Measurements from ENCODE around the gene C1QTNF8.

Gene C1QTNF8, protein sequence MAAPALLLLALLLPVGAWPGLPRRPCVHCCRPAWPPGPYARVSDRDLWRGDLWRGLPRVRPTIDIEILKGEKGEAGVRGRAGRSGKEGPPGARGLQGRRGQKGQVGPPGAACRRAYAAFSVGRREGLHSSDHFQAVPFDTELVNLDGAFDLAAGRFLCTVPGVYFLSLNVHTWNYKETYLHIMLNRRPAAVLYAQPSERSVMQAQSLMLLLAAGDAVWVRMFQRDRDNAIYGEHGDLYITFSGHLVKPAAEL

DNA sequence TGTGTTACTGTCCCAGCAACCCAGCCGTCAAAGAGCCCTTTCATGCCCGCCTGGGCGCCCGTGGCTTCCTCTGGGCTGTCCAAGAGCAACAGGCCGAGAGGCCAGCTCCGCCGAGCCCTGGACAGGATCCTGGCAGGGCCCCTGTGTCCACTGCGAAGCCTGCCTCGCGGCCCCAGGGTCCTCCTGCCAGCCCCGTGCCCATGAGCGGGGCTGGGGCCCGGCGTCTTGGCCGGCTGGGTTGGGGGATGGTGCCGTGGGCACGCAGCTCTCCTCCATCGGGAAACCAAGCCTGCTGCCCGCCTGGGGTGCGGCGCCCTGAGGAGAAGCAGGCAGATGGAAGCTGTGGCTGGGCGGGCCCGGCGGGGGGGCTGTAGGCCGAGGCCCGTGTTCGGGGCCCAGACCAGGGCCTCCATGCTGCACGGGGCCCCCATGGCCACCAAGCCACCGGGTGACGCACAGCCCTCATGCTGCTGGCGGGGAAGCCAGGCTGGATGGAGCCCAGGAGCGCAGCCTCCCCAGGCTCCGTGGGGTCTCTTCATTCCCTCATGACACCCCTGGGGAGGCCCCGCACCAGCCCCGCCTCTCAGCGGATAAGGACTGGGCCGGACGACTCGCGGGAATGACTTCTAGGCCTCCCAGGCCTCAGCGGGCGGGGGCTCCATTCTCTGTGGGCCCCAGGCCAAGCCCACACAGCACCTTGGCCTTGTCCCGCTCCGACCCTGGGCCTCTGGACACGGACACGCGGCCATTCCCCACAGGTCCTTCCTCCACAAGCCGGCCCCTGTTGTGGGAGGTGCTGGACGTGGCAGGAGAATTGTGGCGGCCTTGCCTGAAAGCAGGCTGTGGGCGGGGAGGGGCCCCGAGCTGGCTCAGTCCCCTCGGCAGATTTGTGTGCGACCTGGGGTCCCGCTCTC lies at the start of gene C1QTNF8:
Gene C1QTNF8, minus strand, starts transcription at position 76 of the 914 bp plus-strand sequence. CDS start 1,322 bp downstream, outside the sequence.
- no peak for DNase-seq

DNA sequence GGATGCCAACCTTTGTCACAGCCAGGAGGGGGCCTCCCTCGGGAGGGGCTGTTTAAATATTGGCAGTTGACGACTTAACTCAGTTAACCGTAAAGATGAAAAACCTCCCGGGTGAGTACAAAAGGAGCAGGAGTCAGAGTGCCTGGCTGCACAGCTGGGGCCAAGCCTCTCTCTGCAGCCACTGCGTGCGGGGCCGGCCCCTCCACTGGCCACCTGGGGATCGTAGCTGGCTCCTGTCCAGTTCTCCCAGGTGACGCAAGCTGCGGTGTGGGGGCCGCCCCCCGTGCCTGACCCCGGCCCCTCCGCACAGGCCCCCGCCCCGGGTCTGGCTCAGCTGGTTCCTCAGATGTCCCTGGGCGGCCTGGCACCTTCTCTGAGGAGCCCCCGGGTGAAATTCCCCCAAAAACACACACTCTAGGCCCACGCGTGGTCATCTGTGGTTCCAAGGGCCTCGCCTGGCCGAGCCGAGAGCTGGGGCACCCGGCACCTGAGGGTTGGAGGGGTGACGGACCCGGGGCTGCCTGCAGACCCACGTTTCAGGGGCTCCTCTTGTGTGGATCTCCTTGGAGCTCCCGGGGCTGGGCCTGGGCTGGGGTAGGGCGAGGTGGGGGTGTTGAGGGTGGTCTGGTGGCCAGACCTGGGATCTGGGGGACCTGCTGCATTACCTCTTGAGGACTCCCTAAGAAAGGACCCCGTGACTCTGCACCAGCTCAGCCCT lies 49.5 kb upstream of the C1QTNF8 start:
- DNase-seq, result no peak

DNA sequence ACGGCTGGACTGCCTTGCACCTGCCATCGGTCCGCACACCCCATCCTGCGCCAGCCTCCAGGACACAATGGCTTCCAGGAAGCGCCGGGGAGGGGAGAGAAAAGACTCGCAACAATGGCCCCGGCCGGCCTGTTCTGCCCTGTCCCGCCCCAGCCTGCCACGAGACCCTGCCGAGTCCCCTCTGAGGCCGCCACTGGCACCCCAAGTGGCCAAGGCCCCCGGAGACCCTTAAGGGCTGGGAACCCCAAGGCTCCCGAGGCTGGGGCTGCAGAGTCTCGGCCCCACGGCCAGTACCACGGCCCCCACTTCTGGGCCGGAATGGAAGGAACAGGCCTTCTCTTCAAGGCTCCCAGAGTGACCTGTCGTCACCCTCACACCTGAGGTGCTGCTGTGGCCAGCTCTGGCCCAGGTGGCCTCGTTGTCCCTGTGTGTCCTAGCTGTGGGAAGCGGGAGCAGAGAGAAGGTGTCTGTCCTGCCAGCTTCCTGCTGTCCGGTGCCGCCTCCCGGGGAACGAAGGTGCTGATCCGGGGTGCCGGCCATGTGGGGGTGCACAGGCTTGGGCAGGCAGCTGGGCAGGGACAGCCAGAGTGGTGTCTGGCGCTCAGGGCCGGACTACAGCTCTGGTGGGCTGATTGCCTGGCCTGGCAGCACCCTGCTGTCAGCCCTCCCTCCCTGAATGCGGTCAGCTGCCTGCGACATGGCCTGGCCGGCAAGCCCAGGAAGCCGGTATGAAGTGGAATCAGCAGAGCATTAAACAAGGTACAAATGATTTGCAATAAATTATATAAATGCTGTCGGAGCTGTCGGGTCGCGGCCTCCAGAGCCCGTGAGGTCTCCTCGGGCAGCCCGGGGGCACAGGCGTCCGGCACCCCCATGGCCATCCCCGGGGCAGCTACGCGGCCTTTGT lies 48.7 kb upstream of the C1QTNF8 start:
- no peak for DNase-seq

DNA sequence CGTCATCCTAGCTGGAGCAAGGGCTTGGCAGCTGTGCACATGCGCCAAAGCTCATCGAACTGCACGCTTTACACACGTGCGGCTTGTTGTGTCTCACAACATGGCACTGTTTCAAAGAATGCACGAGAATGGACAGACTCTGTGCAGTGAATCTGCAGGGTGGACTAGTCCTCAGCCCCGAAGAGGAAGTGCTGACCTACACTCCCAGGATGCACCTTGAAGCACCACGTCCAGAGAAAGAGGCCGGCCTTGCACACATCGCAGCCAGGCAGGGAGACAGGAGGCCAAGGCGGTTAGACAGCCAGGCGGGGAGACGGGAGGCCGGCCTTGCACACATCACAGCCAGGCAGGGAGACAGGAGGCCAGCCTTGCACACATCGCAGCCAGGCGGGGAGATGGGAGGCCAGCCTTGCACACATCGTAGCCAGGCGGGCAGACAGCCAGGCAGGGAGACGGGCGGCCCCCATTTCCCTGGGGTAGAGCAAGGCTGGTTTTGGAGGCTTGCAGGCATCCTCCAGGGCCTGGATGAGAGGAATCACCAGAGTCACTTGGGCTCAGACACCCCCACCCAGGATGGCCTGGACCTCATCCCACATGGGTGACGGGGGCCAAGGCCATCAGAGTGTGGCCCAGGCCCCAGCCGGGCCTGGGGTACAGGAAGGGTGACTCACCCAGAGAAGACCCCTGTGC lies 47.9 kb upstream of the C1QTNF8 start:
- DNase-seq, result no peak

DNA sequence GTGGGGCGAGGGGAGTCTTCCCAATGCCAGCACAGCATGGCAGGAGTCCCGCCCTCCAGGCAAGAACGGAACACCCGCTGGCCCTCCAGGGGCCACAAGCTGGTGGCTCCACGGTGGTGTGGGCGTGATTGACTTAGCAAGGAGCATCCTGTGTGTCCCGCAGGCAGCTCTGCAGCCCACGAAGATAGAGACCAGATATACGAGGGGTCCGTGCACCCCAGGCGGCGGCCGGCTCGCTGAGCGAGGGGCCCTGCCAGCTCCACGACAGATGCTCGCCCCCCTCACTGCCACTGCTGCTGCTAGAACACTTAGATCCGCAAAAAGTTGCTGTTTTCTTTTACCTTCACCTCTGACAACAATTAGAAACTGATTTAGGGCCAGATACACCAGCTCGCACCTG lies 46.9 kb upstream of the C1QTNF8 start:
- no peak for DNase-seq

DNA sequence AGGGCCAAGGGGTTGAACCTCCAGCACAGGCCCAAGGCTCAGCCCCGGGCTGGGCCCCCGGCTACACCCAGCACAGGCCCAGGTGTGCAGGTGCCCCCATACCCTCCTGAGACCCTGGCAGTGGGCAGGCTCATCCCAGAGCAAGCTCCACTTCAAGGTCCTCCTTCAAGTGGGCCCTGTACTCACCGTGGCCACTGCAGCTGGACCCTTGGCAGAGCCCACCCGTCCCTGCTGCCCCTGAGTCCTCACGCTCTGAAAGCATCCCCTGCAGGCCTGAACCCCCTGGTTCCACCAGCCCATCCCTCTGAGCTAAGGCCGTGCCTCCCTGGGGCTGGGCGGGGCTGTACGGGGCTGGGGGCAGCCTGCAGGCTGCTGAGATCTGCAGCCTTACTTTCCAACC lies 45.7 kb upstream of the C1QTNF8 start:
- DNase-seq, result no peak

DNA sequence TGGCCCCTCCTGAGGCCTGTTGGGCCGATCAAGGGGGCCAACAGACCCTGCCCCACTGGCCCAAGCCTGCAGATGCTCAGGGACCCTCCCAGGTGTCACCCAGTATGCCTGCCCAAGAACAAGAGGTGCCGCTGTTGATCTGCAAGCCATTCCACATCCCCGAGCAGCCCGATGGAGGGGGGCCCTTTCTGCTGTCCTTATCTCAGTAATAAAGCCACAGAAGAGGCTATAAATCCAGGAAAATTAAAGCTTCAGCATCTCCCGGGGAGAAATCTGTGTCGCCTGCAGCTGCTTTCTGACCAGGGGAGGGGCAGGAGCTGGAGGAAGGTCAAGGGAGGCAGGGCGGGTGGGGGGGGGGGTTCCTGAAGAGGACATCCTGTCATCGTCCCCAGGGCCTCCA lies 45.1 kb upstream of the C1QTNF8 start:
- DNase-seq, result no peak

DNA sequence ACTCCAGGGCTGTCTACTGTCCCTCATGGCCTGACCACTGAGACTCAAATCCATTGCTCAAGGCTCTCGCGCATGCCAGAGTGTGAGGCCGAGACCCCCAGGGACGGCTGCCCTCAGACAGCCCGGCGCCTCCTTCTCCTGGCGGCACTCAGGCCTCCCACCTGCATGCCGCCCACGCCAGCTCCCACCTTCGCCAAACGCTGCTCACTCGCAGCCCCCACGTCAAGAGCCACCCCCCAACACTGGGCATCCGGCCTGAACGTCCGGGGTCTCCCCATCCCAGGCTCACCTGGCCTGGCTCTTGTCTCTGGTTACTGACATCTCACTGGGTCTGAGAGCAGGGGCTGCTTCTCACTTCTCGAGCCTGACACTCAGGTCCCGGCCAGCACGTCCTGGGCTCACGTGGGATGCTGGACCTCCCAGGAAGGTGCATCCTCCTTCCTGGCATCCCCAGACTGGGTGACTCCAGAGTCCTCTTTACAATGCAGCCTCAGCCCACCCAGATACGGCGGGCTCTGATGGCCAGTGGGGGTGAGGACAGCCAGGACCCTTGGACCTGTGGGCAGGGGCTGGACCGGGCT lies 44.6 kb upstream of the C1QTNF8 start:
- no peak for DNase-seq

DNA sequence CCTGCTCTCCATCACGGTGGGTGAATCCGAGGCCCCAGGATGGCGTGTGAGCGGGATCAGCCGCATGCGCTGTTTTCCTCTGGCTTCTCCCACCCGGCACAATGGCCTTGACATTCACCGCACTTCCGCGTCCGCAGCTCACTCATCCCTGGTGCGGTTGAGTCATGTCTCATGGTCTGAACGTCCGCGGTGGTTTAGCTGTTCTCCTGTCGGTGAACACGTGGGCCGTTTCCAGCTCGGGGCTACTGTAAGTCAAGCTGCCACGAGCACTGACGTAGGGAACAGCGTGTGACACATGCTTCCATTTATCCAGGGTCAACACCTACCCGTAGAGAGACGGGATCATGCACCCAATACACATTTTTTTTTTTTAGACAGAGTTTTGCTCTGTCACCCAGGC lies 41.6 kb upstream of the C1QTNF8 start:
- no peak for DNase-seq

DNA sequence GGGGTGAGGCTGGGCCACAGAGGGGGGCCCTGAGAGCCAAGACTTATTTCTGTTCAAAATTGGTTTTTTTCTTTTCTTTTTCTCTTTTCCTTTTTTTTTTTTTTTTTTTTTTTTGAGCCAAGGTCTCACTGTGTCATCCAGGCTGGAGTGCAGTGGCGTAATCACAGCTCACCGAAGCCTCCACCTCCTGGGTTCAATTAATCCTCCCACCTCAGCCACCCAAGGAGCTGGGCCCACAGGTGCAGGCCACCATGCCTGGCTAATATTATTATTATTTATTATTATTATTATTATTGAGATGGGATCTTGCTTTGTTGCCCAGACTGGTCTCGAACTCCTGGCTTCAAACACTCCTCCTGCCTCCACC lies 39.4 kb upstream of the C1QTNF8 start:
- no peak for DNase-seq

DNA sequence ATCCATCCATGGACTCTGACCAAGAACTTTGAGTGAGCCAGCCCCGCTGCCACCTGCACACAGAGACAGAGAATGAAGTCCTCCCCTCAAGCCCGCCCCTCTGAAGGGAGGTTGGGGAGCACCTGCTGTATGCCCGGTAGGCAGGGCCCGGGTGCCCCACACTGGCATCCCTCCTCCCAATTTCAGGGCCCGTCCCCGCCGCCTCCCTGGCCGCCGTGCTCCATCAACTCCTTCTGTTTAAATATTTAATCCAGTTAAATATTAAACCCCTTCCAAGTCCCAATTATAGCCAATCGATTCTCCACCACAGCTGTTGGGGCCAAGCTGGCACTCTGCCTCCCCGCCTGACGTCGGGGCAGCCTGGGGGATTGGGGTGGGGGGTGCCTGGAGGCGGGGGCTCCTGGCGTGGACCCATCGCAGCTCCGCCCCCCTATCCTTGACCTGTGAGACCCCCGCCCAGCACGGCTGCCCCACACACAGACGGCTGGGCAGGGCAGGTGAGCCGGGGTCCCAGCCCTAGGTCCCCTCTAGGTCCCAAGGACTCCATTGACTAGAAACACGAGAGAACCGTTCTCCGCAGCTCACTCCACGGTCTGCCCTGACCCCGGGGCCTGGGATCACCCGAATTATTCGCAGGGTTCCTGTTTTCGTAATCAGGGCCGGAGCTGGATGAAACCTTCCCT lies 38.9 kb upstream of the C1QTNF8 start:
- no peak for DNase-seq

DNA sequence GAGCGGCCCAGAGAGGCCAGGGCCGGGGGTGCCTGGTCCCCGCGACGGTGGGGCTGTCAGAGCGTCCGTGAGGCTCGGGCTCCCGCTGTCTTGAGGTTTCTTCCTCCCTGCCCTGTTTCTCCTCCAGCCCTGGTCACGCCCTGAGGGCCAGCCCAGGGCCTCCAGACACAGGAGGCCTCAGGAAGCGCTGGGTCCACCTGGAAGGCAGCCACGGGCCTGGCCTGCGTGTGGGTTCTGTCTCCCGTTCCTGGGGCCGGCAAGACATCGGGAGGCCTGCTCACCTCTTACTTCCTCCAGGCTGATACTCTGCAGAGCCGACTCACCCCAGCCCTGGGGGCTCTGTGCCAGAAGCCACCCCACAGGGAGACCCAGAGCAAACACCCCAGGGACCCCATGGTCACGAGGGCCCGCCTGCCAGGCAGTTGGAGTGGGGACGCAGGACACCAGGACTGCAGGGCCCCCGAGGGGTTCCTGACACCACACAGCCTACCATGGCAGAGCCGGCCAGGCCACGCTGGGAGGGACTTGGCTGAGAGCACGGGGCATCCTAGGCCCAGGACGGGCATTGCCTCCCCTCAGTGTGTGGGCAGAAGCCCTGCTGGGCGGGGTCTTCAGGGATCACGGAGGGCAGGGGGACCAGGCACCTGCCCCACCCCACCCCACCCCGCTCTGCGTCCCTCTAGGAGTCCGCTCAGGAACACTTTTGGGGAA lies 37.9 kb upstream of the C1QTNF8 start:
- DNase-seq, result no peak

DNA sequence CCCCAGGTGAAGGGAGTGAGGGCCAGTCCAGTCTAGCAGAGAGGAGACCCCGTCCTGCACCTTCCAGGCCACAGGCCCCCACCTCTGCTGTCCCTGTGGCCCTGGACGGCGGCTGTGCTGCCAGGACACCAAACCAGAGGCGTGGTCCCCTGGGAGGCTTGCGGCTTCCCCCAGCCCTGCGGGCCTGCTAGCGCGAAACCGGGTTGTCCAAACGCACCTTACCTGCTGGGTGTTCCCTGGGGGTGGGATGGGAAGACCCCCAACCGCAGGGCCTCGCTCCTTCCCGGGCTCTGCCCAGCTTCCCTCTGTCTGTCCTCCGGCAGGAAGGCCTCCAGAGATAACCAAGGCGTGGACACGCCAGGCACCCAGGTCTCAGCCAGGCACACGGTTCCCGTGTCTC lies 37.2 kb upstream of the C1QTNF8 start:
- no peak for DNase-seq

DNA sequence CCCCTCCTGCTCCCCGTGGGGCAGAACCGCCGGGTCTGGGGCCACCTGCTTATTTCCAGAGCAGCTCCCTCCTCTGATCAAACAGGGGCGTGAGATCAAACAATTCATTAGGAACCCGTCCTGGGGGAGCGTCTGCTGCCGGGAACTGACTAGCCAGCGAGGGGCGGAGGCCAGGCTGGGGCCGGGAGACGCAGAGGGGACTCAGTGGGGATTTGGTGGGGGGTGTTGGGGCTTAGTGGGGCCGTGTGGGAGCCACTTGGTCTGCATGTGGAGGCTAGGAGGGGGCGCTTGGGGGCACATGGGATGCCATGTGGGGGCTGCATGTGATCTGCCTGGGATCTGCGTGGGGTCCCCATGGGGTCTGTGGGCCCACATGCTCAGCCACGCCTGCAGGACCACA lies 36.4 kb upstream of the C1QTNF8 start:
- no peak for DNase-seq

DNA sequence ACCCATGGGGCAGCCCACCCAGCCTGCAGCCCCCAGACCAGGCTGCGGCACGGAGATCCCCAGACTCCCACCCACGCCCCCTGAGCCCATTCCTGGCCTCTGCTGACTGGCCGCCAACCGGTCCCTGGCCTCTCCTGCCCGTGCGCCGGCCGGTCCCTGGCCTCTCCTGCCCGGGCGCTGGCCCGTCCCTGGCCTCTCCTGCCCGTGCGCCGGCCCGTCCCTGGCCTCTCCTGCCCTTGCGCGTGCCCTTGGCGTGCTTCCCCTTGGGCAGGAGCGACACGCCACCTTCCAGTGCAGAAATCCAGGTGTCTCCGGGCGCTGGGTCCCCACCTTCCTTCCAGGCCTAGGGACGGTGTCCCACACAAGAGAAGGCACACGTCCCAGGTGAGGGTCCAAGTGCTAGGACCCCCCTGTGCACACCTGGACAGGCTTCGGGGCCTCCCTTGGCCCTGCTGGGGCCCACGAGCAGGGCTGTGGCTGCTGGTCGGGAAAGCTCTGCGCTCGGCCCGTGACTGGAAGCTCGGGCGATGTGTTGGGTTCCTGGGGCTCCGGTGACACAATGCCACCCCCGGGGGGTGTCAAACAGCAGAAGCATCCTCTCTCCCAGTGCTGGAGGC lies 35.4 kb upstream of the C1QTNF8 start:
- DNase-seq, result no peak

DNA sequence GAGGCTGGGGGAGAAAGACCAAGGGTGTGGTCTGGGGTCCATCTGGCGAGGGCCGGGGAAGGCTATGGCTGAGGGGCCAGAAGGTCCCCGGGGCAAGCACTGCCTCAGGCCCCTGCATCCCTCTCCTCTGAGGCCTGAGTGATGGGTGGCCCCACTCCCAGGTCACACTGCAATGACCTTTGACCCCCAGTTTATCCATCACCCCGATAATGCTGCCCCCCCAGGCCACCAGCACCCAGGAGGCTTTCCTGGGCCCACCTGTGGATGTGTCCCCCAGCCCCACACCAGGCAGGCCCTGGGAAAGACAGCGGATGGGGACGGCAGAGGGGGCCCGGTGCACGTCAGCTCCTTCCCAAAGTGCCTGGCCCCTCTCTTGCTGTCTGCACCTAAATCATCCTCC lies 34.3 kb upstream of the C1QTNF8 start:
- DNase-seq, result no peak

DNA sequence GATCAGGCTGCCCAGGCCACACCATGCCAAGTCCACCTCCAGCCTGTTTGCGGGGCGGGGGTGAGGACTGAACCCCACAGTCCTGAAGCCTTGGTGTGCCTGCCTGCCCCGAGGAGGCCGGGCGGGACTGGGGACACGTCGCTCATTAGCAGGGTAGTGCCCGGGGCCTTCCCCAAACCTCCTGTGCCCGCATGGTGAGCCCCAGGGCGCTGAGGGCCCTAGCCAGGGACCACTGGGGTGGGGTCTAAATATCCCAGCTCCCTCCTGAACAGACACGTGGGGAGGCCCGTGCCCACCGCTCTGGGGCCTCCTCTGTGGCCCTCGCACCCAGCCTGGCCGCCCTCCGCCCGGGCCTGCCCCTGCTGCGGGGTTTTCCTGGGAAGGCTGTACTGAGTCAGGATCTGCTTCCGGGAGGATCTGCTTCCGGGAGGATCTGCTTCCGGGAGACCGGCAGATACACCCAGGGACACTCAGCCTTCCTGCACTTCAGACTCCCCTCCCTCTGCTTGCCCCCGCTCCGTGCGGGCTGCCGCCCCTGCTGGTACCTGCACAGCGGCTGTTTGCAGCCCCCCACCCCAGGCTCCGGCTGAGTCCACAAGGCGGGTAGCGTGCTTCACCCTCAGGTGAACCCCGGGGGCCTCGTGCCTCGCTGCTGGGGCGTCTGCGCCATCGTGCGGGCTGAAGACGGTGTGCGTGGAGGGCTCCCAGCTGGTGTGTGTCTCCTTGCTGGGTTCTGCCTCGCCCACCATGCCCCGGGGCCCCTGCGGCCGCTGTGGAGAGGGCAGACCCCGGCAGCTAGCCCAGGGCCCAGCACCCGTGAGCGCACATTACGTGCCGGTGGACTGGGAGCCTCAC lies 33.3 kb upstream of the C1QTNF8 start:
- DNase-seq, result no peak

DNA sequence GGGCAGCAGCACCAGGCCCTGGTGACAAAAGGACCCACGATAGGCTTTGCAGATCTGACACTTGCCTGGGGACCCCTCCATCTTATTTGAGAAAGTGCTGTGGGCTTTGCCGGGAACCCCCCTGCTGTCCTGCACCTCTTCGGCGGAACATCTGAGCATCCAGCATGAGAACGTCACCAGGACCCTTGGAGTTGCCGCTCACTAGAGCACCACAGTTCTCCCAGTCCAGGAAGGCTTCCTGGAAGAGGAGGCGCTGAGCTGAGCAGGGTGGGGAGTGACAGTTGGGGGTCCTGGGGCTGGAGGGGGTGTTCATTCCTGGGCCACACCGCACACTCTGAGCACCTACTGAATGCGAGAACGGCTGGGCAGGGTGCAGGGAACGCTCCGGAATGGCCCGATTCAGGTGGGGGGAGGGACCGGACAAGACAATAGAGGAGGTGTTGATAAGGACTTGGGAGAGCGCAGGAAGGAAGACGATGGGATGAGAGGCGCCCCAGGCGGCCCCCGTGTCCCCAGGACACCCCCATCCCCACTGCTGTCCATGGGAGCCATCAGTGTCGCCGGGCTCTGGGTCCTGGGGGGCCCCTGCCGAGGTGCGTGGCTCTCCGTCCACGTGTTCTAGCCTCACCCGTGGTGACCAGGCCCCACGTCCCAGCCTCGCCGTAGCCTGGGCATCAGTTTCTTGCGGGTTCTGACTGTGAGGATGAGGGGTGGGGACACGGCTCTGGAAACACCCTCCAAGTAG lies 32.1 kb upstream of the C1QTNF8 start:
- no peak for DNase-seq

Data from bone marrow (tissue), 2 donors.